GM13976 (cell line): ENCODE results near the gene RHOJ.

ENCODE experiments used
- DNase-seq: peaks from one replicate; pipeline ENCODE4 v3.0.0; 2012; ENCODE audit warnings: low spot score
- CTCF ChIP-seq: IDR thresholded peaks from 2 replicates; pipeline ENCODE4 v1.5.1; 2012; ENCODE audit warnings: borderline replicate concordance, mild to moderate bottlenecking; ENCODE audit not compliant: insufficient read depth; ENCODE audit errors: extremely low read depth, missing control alignments, control extremely low read depth
- in situ Hi-C: fragments of 300-500 bp; cut with MboI; formaldehyde crosslinking; loops from one replicate; pipeline ENCODE4 v1.12.0; 2022; ENCODE audit warnings: low sequenced_read_pairs, mixed read lengths, inconsistent platforms; ENCODE audit not compliant: unreplicated experiment

RHOJ gene

DNA sequence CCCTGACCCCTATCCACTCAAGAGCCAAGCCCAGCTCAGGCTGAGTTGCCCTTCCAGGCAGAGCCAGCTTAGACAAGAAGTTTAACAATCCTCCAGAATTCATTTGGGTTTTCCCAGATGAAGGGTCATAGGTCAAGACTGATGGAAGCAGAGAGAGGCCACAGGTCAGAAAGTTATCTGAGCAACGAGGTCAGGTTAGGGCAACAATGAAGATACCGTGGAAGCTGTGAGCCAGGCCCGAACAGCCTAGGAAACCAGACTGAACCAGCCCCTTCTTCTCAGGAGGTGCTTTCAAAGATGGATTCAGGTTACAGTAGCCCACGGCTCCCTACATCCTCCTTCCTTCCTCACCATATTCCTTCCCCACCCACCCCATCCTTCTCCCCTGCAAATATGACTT, 53.1 kb downstream of the RHOJ start:
- DNase-seq: no peak
- no peak for TF ChIP-seq CTCF
- in situ Hi-C loops: no loop called here

DNA sequence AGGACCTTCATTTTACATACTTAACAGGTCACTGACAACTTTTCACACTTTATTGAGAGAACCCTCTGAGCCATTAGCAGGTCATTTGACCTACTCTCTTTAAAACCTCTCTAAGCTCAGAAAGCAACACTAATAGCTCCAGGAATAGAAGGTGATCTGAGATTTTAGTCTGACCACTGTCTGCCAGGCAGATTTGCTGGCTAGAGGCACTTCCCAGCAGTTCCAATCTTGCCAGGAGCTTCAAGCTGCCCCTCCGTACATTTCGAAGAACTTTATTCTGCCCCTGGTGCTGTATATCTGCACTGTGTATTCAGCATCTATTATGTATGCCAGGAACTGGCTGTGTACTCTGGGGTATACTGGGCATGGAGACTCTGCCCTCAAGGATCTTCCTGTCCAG, 58.2 kb downstream of the RHOJ start:
- in situ Hi-C loops: no loop called here

DNA sequence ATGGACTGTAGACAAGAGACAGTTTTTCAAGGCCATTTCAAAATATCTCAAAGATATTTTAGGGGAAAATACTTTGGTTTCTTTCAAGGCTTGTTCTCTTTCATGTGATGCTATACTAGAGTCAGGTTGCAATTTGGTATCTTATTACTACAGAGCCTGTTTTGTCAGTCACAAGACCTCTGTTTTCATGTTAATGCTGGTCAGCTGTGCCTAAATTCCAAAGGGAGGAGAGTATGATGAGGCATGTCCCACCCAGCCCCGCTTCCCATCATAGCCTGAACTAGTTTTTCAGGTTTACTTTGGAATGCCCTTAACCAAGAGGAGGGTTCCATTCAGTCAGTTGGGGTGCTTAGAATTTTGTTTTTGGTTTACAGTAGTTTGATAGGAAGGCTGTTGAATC, 61.9 kb downstream of the RHOJ start:
- no peak for DNase-seq
- no peak for TF ChIP-seq CTCF
- in situ Hi-C loops: no loop called here

More for the DNA sequence above, 58.2 kb downstream of the RHOJ start:
- DNase-seq: no peak
- TF ChIP-seq CTCF: no peak

- TF ChIP-seq CTCF: no peak
- no peak for DNase-seq
- in situ Hi-C loops: no loop called here
These were observed 62.9 kb downstream of the RHOJ start for GRCh38 chr14:63267171-63267570.

- in situ Hi-C loops: no loop called here
- no peak for TF ChIP-seq CTCF
- DNase-seq: no peak
These were observed 64.5 kb downstream of the RHOJ start for GRCh38 chr14:63268771-63269170.

DNA sequence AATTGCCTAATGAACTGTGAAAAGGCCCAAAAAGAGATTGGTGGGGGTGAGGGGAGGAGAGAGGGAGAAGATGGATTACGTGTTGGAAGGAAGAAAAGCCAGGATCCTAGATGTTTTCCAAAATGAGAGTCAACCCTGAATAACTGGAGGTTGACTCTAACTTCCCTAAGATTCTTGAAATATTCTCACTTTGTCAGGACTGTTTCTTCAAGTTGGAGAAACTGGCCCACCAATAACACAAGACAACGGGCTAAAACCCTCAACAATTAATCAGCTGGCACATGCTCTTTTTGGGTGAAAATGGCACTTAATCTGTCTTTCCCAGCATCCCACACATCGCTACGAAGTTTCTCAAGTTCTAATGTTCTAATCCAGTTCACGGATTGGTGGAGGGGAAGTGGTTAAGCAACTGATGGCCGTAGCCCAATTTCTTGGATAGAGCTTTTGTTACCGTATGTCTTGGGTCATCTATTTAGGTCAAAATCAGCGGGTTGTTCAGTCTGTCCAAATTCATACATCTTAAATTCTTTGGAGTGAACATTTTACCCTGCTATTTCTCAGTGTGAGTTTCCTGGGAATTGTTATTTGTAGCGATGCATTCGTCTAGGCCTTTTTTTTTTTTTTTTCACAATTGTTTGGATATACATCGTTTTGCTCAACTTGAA, 65.5 kb downstream of the RHOJ start:
- DNase-seq: no peak
- in situ Hi-C loops: loop anchor here (10.0 kb wide), 1 partner anchor 1105 kb away; no protein-coding TSS in a partner anchor
- no peak for TF ChIP-seq CTCF
